GF-D8 (cell line): ENCODE measurements around the gene FABP1.

Source experiments
- DNase-seq: peaks from one replicate; lab custom pipeline; 2025; lab: John Stamatoyannopoulos, UW

FABP1 gene

DNA sequence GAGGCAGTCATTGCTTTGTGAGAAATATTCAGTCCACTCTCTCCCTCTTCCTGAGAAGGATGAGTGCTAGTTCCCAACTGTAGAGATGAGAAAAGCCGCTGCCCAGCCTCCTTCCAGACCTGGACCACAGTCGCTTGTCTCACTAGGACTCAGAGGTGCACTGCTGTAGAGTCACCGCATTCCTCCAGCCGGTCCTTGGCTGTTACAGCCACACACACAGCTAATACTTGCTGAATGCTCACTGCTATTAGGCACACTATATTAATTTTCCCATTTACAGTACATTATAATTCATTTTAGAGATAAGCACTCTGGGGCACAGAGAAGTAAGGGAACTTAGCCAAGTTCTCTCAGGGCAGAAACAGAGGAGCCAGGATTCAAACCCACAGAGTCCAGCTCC is 10.0 kb upstream of the FABP1 start:
- DNase-seq, result no peak

GRCh38 chr2:88136817-88137216 is 9.0 kb upstream of the FABP1 start:
- DNase-seq, result no peak

GRCh38 chr2:88133875-88134274 is 6.0 kb upstream of the FABP1 start:
- DNase-seq, result no peak

DNA sequence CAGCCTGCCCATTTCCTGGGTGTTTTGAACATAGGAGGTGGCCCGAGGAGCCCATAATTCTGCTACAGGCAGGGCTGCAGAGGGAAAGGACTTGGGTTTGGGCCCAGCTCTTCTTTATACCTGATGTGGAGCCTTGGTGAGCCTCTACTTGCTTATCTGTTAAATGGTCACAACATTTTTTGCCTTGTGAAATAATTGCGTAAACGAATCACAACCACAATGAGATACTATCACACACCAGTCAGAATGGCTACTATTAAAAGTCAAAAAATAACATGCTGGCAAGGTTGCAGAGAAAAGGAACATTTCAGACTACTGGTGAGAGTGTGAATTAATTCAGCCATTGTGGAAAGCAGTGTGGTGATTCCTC is 4.1 kb upstream of the FABP1 start:
- DNase-seq, result no peak

GRCh38 chr2:88131201-88131998 is 3.5 kb upstream of the FABP1 start:
- DNase-seq, result no peak

GRCh38 chr2:88129313-88129959 is 1.6 kb upstream of the FABP1 start:
- DNase-seq, result no peak

- DNase-seq, result no peak
Measured at GRCh38 chr2:88128654-88129312, 921 bp upstream of the FABP1 start.

DNA sequence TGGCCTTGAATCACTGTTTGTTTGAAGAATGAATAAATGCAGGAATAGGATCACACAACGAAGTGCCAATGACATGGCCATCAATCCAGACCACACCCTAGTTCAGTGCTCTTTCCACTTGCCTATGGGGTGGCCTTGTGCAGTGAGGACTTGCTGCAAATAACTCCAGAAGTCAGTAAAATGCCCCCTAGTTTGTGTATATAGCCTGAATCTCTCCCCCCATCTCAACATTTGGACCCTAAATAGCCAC is 299 bp downstream of the FABP1 start:
- no peak for DNase-seq

DNA sequence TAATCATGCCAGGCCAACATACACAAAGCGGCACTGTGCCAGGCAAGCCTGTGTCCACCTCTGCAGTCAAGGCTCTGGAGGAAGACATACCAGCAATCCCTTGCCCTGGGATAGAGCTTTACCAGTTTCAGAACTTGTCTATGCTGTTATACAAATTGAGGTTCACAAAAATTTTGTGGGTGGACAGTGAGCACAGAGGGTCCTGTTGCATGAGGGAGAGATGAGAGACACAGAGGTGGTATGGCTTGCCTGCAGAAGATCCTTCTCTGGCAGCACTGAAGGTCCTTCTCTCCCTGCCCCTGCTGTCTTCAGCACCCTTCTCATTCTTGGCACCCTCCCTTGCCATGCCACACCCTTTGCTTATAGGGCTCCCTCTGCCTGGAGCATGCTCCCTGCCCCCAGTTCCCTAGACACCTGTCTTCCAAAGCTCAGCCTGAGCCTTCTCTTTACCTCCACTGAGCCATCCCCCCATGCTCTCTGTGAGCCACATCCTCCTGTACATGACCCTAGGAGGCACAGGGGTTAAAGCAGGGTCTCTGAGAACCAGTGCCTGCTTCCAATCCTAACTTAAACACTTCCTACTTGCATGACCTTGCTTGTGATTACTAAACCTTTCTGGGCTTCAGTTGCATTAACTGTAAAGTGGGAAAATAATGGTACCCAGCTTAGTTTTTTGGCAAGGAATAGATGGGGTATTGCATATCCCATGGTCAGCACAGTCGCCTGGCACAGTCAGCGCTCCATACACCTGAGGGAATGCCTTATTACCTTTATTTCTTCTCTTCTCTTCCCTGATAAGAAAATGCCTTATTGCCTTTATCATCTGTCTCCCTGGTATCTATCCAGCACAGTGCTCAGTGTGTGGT is 857 bp downstream of the FABP1 start:
- no peak for DNase-seq

DNA sequence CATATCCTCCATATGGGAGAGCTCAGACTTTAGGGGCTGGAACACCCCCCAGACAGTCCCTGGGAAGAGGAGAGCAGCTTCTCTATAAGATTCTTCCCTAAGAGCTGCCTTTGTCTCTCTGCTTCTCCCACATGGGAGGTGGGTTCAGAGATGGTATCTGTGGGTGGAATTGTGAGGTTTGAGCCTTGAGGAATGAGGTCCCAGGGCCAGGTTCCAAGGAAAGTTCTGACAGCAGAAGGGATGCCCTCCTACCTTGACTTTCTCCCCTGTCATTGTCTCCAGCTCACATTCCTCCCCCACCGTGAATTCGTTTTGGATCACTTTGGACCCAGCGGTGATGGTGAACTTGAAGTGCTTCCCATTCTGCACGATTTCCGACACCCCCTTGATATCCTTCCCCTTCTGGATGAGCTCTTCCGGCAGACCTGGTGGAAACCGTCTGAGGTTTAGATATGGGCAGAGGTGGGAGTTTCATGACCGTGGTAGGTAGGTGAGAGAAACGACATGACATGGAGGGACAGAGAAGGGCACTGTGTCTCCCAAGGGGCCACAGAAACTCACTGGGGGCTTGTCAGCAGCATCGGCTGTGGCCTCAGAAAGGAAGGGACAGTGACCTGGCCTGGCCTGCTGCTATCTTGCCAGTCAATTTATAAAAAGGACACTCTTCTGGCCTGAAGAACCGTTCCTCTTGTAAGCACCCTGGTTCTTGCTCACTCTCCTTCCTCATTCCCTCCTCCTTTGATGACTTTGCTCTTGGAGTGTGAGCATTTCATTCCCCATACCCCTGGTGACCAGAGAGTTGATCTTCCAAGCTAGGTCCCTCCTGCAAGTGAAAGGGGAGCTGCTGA is 1.7 kb downstream of the FABP1 start:
- no peak for DNase-seq

- no peak for DNase-seq
Measured at GRCh38 chr2:88125344-88125923, 2.4 kb downstream of the FABP1 start.

DNA sequence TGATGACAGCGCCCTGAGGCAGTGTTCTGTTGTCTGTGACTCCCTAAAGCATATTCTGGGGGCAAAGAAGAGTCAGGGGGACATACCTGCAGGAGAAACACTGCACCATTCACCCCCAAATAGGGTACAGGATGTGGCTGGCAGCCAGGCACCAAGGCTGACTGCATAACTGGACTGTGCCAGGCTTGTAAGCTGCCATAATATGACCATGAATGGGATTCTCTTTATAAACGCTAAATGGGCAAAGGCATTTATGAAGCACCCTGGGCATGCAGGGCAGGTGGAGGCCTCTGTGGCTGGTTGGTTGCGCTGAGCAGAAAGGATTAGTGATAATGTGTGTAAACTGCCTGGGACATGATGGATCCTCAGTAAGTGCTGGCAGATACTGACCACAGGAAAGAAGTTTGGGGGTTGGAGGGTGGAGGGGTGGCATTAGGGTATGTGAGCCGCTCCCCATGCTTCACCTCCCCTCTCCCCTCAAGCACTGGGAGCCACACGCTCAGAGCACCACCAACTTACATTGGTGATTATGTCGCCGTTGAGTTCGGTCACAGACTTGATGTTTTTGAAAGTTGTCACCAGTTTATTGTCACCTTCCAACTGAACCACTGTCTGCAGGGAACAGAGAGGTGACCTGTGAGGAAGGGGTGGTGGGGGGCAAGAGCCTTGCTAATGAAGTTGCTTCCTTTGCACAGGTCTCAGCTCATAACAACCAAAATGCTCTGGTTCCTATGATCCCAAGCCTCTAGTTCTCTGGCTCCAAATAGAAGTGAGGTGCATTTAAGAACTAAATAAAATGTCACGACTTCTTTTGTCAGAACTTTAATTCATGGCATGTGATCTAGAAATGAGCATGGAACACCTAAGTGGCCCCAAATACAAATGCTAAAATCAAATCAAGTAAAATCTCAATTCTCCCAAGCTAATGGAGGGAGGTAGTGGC is 3.6 kb downstream of the FABP1 start:
- no peak for DNase-seq

DNA sequence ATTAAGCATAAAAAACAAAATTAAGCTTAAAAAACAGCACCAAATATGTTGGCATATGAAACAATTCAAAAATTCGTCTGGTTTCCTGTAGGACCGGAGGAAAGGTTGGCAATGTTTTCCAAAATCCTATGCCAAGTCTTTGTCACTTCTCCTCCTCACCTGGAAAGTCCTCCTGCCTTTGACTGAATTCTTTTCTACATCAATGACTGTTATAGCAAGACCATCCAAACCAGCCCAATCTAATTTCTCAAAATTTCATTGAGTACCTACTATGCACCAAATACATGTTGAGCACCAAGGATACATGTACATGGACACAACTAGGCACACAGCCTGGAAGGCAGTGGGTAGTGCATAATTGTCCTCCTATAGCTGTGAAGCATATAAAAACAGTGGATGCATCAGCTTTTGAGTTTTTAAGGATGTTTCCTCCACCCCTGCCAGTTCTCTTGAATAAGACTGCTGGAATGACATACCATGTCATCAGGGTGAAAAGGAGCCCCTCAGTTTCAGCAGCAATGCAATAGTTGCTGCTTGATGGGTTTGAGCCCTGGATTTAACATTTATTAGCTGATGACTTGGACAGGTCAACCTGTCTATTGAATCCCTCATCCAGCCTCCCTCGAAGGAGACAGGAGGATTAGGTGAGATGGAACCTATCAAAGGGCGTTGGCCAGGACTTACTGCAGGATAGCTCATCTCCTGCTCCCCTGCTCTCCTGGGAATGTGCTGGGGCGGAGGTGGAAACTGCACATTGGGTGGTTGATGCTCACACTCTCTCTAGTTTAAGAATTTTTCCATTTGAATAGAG is 4.5 kb downstream of the FABP1 start:
- no peak for DNase-seq

- no peak for DNase-seq
Measured at GRCh38 chr2:88122141-88122884, 5.5 kb downstream of the FABP1 start.

DNA sequence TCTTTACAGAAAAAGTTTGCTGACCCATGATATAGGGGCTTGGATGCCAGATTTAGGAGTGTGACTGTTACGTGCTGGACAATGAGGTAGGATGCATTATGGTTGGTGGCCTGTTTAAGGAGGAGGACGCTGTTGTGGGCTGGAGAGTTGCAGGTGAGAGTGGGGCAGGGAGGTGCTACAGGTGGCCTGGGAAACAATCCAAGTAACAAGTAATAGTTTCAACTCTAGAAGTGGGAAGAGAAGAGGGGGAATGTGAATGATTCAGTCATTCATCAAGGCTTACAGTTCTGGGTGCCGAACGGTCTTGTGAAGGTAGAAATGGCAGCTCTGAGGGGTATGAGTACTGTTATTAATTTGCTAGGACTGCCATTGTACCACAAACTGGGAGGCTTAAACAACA is 6.2 kb downstream of the FABP1 start:
- no peak for DNase-seq

- DNase-seq, result no peak
Measured at GRCh38 chr2:88117973-88118372, 9.9 kb downstream of the FABP1 start.

- DNase-seq, result no peak
Measured at GRCh38 chr2:88116669-88117432, 11.0 kb downstream of the FABP1 start.
